ENCODE measurements around the gene ZNF496.

DNA sequence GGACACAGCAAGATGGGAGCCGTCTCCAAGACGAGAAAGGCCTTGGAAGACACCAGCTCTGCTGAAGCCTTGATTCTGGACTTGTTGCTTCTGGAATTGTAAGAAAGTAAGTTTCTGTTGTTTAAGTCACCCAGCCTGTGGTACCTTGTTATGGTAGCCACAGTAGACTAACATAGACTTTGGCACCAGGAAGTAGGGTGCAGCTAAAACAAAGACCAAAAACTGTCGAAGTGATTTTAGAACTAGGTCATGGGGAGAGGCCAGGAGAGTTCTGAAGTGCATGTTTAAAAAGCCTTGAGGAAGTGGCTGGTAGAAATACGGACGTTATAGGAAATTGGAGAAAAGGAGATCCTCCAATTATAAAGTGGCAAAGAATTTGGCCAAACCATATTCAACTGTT is 28.5 kb downstream of the ZNF496 start:
- no peak for TF ChIP-seq TAF1 (IDR thresholded peaks at IDR 0.05; ENCODE audit: borderline replicate concordance, insufficient read depth, low read length)
- no peak for TF ChIP-seq SIN3A (IDR thresholded peaks at IDR 0.05; ENCODE audit: borderline replicate concordance, insufficient read depth, low read length)
- TF ChIP-seq REST (IDR thresholded peaks at IDR 0.05; ENCODE audit: insufficient read depth in 1 of 2, low read depth in 2 of 2, low read length in 2 of 2): no peak
- no peak for TF ChIP-seq POLR2AphosphoS5 (IDR thresholded peaks at IDR 0.05; ENCODE audit: low read depth, low read length)
- no peak for TF ChIP-seq FOXP2 (optimal IDR thresholded peaks at IDR 0.05; ENCODE audit: borderline replicate concordance, extremely low read depth, extremely low read length, insufficient read depth)
